PC-3 (cell line): ENCODE data around the gene NUDT3.

Experiments
- EZH2 ChIP-seq: fragments of 300-600 bp; sonication (generic); IDR thresholded peaks from one replicate; pipeline ENCODE4 v1.6.1; 2017; ENCODE audit warnings: antibody characterized with exemption, mild to moderate bottlenecking, low read length; ENCODE audit not compliant: unreplicated experiment
- EZH2phosphoT487 ChIP-seq: fragments of 300-600 bp; sonication (generic); IDR thresholded peaks from 2 replicates; pipeline ENCODE4 v1.6.1; 2018; ENCODE audit warnings: mild to moderate bottlenecking, antibody characterized with exemption, low read length, borderline replicate concordance
- TF ChIP-seq, protein P1 (sequence below): fragments of 300-600 bp; sonication (generic); conservative IDR thresholded peaks from 2 replicates; pipeline ENCODE4 v1.5.1; 2017; ENCODE audit warnings: antibody characterized with exemption, low read depth, mild to moderate bottlenecking, low read length

DNA sequence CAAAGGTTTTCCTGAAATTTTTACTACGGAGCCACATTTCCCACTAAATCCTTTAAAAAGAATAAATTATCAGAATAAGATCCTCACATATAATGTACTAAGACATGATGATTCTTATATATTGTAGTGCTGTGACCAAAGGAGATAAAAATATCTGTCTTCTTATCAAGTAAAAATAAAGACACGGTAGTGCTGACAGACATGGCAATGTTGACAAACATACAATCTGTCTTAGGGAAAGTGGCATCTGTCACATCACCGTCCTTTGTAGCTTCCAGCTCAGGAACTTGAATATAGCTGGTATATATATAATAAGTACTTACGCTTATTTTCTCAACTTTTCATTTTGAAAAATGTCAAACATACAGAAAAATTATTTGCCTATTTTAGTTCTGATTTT, 66.8 kb downstream of the NUDT3 start:
- TF ChIP-seq, protein P1, sequence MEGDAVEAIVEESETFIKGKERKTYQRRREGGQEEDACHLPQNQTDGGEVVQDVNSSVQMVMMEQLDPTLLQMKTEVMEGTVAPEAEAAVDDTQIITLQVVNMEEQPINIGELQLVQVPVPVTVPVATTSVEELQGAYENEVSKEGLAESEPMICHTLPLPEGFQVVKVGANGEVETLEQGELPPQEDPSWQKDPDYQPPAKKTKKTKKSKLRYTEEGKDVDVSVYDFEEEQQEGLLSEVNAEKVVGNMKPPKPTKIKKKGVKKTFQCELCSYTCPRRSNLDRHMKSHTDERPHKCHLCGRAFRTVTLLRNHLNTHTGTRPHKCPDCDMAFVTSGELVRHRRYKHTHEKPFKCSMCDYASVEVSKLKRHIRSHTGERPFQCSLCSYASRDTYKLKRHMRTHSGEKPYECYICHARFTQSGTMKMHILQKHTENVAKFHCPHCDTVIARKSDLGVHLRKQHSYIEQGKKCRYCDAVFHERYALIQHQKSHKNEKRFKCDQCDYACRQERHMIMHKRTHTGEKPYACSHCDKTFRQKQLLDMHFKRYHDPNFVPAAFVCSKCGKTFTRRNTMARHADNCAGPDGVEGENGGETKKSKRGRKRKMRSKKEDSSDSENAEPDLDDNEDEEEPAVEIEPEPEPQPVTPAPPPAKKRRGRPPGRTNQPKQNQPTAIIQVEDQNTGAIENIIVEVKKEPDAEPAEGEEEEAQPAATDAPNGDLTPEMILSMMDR = no peak
- TF ChIP-seq EZH2phosphoT487 (no peak), EZH2 (no peak)
